ENCODE measurements around the gene TMEM229B. TPM values are rescaled to one million over a fixed set of nuclear protein-coding genes. Genes with fewer than 3 reads are reported as not detected.

TMEM229B gene
- total RNA-seq (2021) (1.2 and 1.6 TPM in 2 replicates), Bru-seq, nascent RNA (percentile 23 among the genes with signal in this experiment), BruChase-seq, experiment 1, labeled RNA remaining after a 2-hour chase (percentile 18 among the genes with signal in this experiment), BruChase-seq, experiment 2, labeled RNA remaining after a 6-hour chase (percentile 20 among the genes with signal in this experiment)
- long read RNA-seq, partial matches to known transcripts = 0 of 1 reads
- long read RNA-seq, other reads (novel, unspliced or antisense) = 1 of 1 reads

- Histone ChIP-seq H3K27me3 (ENCODE audit: insufficient read depth, low read depth) (peaks cover 7% of the 10 kb centered on the region; the same call in 1 of the 2 replicates), H3K9me3 (ENCODE audit: insufficient read depth, low read depth) (peaks cover 6% of the 10 kb centered on the region; the same call in 1 of the 2 replicates), H3K9me2 (ENCODE audit: insufficient read depth) (no peaks in the 10 kb centered on the region), H3K4me3 (no peak within 1 kb of the TSS), H3K79me2 (ENCODE audit: low read depth) (no peaks in the 10 kb centered on the region), H4K20me1 (ENCODE audit: insufficient read depth) (no peaks in the 10 kb centered on the region), H3K36me3 (ENCODE audit: low read depth) (no peaks in the 10 kb centered on the region), H2AFZ (no peak within 1 kb of the TSS), H3F3A (ENCODE audit: insufficient read depth, low read depth) (no peaks in the 10 kb centered on the region), H3K4me2 (no peak within 1 kb of the TSS), H3K27ac (no peak within 1 kb of the TSS), H3K4me1 (replicated peaks; ENCODE audit: insufficient read depth) (no peaks in the 10 kb centered on the region)
- intact Hi-C loops (cut with micrococcal nuclease; ENCODE audit: unreplicated experiment) = no loop called here
- TF ChIP-seq EZH2 (IDR thresholded peaks at IDR 0.05; ENCODE audit: low read depth) (no peak), CTCF (conservative IDR thresholded peaks at IDR 0.05) (no peak)
- no TSS peak for BruUV-seq (replicated peaks)
- ChIA-PET POLR2A (ENCODE audit: unreplicated experiment) (interaction anchor here (0.5 kb wide), 1 partner anchor 405 kb away, joined by 5 read pairs; no protein-coding TSS in a partner anchor), CTCF (no interaction called here)
- no peak for DNase-seq
Measured at GRCh38 chr14:67487937-67488893, at the start of gene TMEM229B. TMEM229B (minus strand) TSS chr14:67488721; CDS start chr14:67473923, 14,798 bp downstream.

GRCh38 chr14:67537736-67538135, 49.2 kb upstream of the TMEM229B start:
- CTCF ChIA-PET = interaction anchor here (0.6 kb wide), 1 partner anchor 33 kb away, joined by 3 read pairs; no protein-coding TSS in a partner anchor

More at GRCh38 chr14:67537736-67538135, 49.2 kb upstream of the TMEM229B start:
- Histone ChIP-seq H3K4me1 (replicated peaks; ENCODE audit: insufficient read depth) (peaks cover 9% of the 10 kb centered on the region), H3K4me3 (no peak overlapping the region), H3K36me3 (ENCODE audit: low read depth) (no peaks in the 10 kb centered on the region), H3K9me2 (ENCODE audit: insufficient read depth) (no peaks in the 10 kb centered on the region), H4K20me1 (ENCODE audit: insufficient read depth) (no peaks in the 10 kb centered on the region), H3K4me2 (no peak overlapping the region), H2AFZ (no peak overlapping the region), H3K27me3 (ENCODE audit: insufficient read depth, low read depth) (no peaks in the 10 kb centered on the region), H3K9me3 (ENCODE audit: insufficient read depth, low read depth) (no peaks in the 10 kb centered on the region), H3F3A (ENCODE audit: insufficient read depth, low read depth) (peaks cover 5% of the 10 kb centered on the region; the same call in 1 of the 2 replicates), H3K79me2 (ENCODE audit: low read depth) (0 out of 2 replicates have a peak, but pooled peaks cover 6% of the 10 kb centered on the region), H3K27ac (no peak overlapping the region)
- DNase-seq = no peak
- POLR2A ChIA-PET (ENCODE audit: unreplicated experiment) = no interaction called here
- TF ChIP-seq CTCF (conservative IDR thresholded peaks at IDR 0.05) (no peak), EZH2 (IDR thresholded peaks at IDR 0.05; ENCODE audit: low read depth) (no peak)
- intact Hi-C loops (cut with micrococcal nuclease; ENCODE audit: unreplicated experiment) = no loop called here
- no TSS peak for BruUV-seq (replicated peaks)
